Left renal cortex interstitium (tissue), 4 donors: Measurements from ENCODE around the gene CEP83. TPM values are rescaled to one million over a fixed set of nuclear protein-coding genes. Genes with fewer than 3 reads are reported as not detected.
"Not testable (repeated sequence)": the region's sequence is repeated elsewhere in the genome, so short reads cannot be mapped to it uniquely, and the experiment has no call there.

Source experiments
- DNase-seq, 4 donors: peaks; one replicate each; pipeline ENCODE4 v3.0.0-alpha.2; 2013; ENCODE audit warnings: low read depth in 4 of 4, low spot score in 2 of 4, missing footprints in 1 of 4
- polyA plus RNA-seq, 4 donors: library from polyadenylated mRNA; unstranded; fragments of 120-200 nt; gene quantifications; one replicate each; pipeline ENCODE4 v1.2.1, GENCODE V29; 2013; ENCODE audit not compliant: insufficient read length in 4 of 4

Gene CEP83
- polyA plus RNA-seq, 4 donors: 22.6 to 49.5 (median 32.8) TPM

DNA sequence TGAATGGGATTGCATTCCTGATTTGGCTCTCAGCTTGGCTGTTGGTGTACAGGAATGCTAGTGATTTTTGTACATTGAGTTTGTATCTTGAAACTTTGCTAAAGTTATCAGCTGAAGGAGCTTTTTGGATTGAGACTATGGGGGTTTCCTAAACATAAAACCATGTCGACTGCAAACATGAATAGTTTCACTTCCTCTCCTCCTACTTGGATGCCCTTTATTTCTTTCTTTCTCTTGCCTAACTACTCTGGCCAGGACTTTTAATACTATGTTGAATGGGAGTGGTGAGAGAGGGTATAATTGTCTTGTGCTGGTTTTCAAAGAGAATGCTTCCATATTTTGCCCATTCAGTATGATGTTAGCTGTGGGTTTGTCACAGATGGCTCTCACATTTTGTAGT, 141.5 kb downstream of the CEP83 start:
- DNase-seq: no peak

DNA sequence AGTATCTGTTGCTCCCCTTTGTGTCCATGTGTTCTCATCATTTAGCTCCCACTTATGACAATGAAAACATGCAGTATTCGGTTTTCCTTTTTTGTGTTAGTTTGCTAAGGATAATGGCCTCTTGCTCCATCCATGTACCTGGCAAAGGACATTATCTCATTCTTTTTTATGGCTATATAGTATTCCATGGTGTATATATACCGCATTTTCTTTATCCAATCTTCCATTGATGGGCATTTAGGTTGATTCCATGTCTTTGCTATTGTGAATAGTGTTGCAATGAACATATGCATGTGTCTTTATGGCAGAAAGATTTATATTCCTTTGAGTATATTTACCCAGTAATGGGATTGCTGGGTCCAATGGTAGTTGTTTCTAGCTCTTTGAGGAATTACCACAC, 143.1 kb downstream of the CEP83 start:
- DNase-seq: not testable (repeated sequence)

DNA sequence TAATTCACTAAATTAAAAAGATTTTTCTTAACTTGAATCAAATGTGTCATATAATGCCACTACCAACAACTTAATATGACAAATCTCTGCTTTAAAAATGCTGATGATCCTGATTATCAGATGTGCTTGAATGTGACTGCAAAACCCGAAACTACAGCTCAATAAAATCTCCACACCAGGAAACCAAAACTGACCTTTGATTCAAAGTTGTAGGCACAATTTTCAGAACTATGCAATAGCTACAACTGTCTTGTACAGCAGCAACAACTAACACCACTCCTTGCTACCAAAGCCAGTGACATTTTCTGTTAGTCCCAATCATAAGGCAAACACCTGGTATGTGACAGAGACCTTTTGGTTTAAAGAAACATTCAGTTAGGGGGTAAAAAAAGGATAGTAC, 147.3 kb downstream of the CEP83 start:
- no peak for DNase-seq

DNA sequence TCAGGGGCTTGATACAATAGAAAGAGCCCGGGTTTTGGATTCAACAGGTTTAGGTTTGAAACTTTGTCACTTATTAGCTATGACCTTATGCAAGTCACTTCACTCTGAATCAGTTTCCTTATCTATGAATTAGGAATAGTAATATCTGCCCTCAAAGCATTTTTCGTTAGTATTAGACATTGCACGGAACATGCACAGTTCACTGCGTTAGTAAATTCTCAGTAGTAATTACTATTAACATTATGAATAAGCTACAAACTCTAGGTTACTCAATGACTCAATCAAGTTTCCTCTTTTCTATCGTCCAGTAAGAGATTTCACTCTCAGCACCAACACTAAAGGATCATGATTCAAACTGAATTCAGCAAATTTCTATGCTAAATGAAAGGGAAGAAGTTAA, 150.3 kb downstream of the CEP83 start:
- DNase-seq: no peak

DNA sequence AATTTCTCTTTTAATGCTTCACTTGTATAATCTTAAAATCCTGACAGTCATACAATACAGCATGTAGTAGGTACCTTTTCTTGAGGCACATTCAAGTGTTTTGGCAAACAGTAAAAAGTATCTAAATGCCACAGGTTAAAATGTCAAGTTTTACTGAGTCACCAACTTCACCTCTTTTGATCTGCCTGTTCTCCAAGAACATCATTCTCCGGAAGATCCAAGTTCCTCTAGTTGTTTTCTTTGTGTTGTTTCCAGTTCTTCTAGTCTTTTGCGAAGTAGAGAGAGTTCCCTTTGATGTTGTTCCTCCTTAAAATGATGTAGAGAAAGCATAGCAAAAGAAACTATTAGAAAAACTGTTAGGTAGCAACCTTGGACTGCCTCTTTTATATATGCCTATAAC, 151.1 kb downstream of the CEP83 start:
- no peak for DNase-seq

DNA sequence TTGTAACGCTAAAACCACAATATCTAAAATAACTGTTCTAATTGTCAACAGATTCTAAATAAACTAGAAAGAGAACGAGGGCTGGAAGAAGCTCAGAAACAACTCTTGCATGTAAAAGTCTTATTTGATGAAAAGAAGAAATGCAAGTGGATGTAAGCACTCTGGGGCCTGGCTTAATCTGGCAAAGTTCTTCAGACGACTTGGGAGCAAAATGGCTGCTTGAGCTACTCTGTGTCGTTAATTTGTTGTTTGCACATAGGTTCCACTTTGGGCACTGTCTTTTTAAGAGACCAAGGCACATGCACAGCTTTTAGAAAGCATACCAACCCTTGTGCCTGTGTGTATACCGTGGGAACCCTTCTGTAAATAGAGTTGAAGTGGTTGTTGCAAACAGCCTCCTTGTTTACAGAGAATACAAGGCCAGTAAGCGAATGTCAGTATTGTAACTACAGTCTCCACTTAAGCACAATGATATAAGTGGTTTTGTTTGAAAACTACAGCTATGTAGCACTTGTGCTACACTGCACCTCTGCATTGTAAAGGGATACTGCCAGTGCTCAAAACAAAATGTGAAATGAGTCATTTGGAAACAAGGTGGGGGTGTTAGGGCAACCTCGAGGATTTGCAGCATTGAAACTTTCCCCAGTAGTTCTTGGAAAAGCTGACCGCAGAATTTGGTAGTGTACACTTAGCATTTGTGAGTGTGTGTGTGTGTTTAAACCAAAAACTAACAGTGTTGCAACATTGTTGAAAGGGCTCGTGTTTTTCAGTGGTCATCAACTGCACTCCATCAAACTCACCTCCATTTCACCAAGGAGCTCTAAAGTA, 154.3 kb downstream of the CEP83 start:
- no peak for DNase-seq

DNA sequence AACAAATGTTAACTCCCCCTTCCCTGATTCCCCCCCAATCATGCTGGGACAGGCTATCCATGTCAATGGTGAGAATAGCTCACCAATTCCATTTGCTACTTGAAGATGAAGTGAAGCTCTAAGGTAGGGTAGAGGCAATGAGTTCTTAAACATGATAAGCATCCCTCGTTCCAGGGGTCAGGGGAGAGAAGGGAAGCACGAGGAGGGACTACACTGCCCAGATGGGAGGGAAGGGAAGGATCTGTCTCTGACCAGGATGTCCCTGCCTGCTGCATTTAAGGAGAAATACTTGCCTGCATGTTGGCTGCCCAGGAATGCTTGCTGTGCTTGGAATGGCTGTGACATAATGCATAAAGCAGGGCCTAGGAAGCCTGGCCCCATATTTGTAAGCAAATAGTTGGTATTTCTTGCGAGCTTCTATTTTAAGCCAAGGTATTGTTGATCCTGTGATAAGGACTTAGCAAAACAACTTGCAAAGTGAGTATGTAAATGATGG, 155.1 kb downstream of the CEP83 start:
- no peak for DNase-seq

DNA sequence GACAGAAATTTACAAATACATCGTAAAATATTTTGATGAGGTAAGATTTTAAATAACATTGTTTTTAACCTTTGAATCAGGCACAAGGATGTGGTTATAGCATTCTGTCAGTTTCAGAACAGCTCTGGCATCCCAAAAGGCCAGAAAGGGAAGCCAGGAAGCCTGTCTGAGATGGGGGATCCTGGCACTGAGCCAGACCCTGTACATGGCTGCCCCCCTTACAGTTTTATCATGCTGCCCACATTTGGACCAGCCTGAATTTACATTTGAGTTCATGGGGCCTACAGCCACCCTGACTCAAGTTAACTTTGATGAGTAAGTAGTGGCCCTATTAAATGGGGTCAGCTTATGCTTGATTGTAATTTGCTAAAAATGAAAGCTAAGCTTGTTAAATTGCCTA, 155.7 kb downstream of the CEP83 start:
- DNase-seq: no peak

DNA sequence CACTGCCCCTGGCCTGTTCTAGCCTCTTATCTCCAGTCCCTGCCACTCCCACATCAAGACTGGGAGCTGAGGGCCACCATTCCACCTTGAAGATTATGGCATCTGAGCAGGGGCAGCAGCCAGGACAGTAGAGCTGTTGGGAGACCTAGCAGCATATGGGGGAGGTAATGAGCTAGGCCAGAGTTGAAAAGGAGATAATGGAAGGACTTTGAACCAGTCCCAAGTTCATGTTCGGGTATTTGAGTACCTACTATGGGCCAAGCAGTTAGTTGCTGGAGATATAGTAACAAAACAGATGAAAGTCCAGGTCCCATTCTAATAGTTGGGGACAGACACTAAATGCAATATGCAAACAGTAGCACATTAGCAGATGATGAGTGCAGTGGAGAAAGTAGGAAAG, 159.8 kb downstream of the CEP83 start:
- DNase-seq: no peak

DNA sequence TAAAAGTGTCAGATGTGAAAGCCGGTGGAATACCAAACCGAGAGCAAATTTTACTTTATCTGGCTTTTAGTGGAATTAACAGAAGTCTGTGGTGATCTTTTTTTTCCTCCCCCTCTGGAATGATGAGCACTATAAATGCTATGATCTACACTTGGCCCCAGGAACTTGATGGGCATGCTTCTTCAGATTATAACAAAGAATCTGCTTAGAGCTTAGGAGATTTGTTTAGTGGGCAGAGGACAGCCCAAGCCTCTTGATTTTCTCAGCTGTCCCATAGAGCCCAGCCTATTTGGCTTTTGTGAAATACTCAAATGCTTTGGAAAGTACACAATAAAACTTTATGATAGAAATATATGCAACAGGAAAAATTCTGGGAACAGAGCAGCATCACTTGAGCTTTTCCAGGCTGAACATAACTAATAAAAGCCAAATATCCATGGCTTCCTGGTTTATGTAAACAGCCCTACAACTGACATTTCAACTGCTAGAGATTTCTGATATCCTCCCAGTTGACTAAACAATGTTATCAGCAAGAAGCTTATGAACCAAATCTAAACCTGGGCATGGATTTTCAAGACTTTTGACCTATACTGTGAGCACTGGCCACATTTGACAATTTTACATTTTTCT, 161.7 kb downstream of the CEP83 start:
- DNase-seq: no peak

DNA sequence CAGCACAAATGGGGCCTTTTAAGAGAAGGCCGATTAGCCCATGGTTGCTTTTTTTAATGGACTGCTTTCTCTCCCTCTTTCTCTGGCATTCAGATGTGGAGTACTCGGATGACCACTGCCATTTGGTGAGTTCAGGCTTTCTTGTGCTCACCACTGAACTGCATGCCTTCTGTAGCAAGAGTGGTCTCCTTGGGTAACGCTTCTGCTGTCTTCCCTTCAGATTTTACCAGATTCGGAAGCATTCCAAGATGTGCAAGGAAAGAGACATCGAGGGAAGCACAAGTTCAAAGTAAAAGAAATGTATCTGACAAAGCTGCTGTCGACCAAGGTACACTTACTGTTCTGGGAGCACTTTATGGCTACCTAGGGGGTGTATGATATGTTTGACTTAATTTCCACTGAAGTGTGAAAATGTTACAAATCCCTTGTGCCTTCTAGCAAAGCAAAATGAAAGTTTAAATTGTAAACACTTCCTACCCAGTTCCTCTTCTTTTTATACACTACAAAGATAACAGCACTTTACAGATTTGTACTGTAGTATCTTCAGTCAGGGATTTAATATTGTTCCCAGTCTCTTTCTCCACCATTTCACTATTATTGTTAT, 162.5 kb downstream of the CEP83 start:
- DNase-seq: no peak

DNA sequence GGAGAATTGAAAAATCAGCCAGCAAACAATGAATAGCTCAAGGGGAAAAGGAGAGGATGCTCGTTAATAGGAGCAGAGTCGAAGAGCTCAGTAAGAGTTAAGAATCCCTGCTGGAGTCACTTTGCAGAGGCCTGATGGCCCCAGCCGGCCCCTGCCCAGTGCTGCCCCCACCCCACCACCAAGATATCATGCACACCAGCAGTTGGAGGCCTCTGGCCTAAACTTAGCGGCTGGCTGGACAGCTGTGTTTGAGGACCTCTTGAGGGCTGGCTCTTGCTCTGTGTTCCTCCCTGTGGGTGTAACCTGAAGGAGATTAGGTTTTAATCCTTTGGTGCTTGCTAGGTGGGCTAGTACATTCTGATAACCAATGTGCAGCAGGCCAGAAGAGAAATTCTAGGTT, 169.3 kb downstream of the CEP83 start:
- no peak for DNase-seq

DNA sequence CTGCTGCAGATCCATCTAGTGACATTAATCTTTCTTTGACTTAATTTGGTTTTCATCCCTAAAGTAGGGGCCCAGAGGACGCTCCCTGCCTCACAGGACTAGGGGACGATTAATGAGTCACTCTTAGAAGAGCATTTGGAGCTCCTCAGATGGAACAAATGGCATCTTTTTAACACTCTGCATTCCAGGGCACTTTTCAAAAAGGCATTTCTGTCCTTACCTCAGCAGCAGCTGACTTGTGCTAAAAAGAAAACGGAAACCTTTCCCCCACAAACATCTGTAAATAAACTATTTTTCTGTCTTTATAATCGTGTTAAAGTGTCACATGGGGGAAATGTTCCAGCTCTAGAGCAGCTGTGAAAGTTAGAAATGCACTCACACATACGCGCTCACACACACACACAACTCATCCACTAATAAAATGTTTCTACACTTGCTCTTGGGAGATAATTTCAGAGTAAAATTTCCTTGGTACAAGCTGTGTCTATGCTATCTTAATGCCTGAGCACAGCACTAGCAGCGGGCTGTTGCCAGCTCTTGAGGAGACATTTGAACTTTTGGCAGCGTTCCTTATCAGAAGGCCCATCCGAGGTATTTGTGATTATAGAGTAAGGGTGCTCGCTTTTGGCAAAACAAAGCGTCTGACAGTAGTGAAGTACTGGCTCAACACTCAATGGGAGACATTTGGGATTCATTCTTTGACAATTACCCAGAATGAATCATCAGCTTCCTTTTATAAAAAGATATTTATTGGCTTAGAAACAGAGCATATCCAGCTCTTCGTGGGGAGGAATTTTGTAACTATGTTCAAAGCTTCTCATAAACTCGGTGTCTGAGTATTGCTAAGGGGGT, 170.0 kb downstream of the CEP83 start:
- DNase-seq: no peak

DNA sequence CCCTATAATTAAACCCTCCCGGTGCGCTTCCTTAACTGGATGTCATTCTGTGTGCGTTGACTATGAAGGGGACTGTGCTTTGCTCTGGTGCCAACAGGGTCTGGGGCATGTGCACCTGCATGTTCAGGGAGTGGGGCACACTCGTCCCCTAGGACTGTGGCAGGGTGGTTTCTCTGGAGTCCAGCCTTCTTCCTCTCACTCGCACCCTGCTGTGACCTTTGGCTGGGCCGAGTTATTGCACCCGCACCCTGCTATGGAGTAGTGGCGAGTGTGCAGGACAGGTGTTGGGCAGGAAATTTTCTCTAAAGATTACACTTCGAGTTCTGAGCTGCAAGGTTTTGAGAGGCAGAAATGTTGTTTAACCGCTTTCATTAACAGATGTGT, 172.4 kb downstream of the CEP83 start:
- DNase-seq: no peak

DNA sequence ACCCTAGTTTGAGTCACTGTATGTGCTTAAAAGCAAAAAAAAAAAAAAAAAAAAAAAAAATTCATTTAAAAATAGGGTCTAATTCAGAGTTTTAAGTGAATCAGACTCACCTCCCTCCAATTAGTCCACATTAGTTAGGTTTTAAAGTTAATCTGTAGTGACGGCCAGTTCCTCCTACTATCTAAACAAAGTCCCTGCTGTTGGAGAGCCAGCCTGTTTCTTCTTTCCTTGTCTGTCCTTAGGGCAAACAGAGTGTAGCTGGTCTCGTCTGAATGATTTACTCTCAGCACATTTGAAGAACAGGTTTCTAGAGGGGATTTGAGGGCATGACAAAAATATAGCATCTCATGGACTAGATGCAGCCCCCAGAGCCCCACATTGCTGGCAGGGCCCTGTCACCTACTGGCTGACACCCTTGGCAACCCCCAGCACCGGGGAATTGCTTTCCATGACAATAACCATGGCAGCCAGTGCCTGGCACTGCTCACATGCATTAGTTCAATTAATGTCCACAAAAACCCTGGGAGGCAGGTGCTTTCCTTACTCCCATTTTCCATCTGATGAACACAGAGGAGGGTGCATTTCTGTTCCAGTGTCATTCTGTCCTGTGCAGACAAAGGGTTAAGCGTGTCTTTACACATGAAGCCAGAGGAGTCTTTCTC, 173.0 kb downstream of the CEP83 start:
- no peak for DNase-seq

DNA sequence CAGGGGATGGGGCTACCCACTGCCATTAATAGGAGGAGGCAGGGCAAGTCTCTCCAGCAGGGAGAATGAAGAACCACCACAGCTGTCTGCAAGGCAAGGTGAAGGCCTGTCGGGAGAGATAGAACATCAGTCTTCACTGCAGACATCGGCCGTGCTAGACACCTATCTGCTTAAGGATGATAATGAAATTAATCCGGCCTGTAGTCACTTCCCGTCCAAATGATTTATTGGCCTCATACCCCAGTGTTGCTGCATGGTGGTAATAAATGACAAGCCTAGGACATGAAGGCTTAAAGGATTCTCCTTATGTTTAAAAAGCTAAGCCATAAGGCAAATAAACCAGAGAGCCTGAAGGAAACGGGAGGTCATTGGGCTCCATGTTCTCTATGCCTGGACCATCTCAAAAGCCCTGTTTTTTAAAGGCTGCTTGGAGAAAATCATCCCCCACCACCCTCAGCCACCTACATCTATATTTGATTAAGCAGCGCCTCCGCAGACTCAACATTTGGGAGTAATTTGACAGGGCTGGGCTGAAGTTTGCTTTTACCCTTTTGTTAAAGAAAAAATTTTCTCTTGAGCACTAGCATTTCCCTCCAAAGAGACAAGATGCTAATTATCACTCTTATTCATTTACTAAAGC, 173.6 kb downstream of the CEP83 start:
- DNase-seq: no peak

DNA sequence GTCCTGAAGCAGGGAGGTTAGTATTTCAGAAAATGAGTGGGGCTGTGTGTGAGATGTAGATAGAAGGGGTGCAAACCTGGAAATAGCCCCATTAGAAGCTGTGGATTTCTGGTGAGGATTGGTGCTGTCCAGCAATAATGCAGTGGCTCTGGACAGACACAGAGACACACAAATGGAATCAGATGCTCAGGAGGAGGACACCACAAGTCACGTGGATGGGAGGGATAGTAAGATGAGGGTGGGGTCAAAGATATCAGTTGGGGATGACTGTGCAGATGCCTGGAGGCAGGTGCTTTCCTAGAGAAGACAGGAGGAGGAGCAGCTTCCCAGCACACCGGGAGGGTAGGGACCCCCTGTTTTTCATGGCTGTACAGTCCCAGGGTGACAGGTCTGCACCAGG, 174.8 kb downstream of the CEP83 start:
- no peak for DNase-seq

DNA sequence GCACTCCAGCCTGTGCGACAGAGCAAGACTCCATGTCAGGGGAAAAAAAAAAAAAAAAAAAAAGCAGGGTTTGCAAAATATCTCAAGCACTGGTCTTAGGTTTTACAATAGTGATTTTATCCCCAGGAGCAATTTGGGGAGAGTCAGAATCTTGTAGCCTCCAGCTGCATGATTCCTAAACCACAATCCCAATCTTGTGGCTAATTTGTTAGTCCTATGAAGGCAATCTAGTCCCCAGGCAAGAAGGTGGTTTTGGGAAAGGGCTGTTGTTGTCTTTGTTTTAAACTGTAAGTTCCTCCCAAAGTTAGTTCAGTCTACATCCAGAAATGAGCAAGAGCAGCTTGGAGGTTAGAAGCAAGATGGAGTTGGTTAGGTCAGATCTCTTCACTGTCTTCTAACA, 175.6 kb downstream of the CEP83 start:
- DNase-seq: no peak

DNA sequence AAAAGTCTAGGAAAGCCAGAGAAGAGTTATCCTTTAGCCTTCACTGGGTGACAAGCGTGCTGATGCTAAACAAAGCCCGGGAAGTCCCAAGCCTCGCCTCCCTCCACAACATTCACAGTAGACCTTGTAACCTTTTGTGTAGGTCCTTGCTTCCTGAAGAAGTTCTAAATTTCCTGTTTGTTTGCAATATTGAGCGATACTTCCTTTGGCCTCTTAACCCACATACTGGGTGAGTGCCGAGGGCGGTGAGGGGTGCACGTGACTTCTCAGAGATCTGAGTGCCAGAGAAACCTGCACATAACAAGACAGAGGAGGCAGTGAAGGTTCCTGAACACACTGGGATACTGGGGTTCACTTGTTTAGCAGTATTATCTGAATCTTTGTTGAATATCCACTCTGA, 177.0 kb downstream of the CEP83 start:
- no peak for DNase-seq

DNA sequence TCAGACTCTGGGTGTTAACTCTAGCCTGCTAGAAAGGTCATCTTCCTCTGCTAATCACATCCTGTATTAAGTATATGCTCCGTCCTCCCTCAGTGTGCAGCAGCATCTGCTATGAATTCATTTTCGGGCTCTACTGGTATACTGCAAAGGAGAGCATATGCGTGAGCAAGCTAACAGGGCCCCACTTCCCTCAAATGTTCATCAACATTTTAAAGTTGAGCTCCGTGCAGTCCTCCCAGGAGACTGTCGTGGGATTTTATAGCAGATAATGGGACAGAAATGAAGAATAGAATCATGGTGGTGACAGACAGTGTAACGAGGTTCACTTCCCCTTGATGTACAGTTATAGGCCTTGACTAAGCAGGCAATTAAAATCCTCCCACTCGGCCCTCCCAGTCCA, 179.6 kb downstream of the CEP83 start:
- DNase-seq: no peak
